ENCODE measurements around the gene PID1.

- TF ChIP-seq, protein P1, sequence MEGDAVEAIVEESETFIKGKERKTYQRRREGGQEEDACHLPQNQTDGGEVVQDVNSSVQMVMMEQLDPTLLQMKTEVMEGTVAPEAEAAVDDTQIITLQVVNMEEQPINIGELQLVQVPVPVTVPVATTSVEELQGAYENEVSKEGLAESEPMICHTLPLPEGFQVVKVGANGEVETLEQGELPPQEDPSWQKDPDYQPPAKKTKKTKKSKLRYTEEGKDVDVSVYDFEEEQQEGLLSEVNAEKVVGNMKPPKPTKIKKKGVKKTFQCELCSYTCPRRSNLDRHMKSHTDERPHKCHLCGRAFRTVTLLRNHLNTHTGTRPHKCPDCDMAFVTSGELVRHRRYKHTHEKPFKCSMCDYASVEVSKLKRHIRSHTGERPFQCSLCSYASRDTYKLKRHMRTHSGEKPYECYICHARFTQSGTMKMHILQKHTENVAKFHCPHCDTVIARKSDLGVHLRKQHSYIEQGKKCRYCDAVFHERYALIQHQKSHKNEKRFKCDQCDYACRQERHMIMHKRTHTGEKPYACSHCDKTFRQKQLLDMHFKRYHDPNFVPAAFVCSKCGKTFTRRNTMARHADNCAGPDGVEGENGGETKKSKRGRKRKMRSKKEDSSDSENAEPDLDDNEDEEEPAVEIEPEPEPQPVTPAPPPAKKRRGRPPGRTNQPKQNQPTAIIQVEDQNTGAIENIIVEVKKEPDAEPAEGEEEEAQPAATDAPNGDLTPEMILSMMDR (IDR thresholded peaks at IDR 0.05) = no peak
- TF ChIP-seq ESRRA (CRISPR knock-in tag; IDR thresholded peaks at IDR 0.05; ENCODE audit: borderline replicate concordance) (no peak), ZNF232 (CRISPR knock-in tag; IDR thresholded peaks at IDR 0.05) (no peak), FOXJ3 (CRISPR knock-in tag; IDR thresholded peaks at IDR 0.05; ENCODE audit: borderline replicate concordance) (no peak), TEAD4 (CRISPR knock-in tag; IDR thresholded peaks at IDR 0.05) (no peak), MAX (CRISPR knock-in tag; IDR thresholded peaks at IDR 0.05) (no peak), SP1 (CRISPR knock-in tag; conservative IDR thresholded peaks at IDR 0.05) (no peak), CBFB (CRISPR knock-in tag; IDR thresholded peaks at IDR 0.05; ENCODE audit: low read depth) (no peak), ATF1 (CRISPR knock-in tag; IDR thresholded peaks at IDR 0.05) (no peak), CREM (CRISPR knock-in tag; IDR thresholded peaks at IDR 0.05) (no peak), TP53 (CRISPR knock-in tag; IDR thresholded peaks at IDR 0.05) (no peak), ZNF416 (CRISPR knock-in tag; IDR thresholded peaks at IDR 0.05) (no peak)
- TF ChIP-seq, protein P2, sequence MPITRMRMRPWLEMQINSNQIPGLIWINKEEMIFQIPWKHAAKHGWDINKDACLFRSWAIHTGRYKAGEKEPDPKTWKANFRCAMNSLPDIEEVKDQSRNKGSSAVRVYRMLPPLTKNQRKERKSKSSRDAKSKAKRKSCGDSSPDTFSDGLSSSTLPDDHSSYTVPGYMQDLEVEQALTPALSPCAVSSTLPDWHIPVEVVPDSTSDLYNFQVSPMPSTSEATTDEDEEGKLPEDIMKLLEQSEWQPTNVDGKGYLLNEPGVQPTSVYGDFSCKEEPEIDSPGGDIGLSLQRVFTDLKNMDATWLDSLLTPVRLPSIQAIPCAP (CRISPR knock-in tag; IDR thresholded peaks at IDR 0.05) = no peak
- TF ChIP-seq, protein P3, sequence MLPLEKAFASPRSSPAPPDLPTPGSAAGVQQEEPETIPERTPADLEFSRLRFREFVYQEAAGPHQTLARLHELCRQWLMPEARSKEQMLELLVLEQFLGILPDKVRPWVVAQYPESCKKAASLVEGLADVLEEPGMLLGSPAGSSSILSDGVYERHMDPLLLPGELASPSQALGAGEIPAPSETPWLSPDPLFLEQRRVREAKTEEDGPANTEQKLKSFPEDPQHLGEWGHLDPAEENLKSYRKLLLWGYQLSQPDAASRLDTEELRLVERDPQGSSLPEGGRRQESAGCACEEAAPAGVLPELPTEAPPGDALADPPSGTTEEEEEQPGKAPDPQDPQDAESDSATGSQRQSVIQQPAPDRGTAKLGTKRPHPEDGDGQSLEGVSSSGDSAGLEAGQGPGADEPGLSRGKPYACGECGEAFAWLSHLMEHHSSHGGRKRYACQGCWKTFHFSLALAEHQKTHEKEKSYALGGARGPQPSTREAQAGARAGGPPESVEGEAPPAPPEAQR (CRISPR knock-in tag; IDR thresholded peaks at IDR 0.05) = no peak
Measured at GRCh38 chr2:229170171-229170570, 100.9 kb downstream of the PID1 start.
